Mucosa of rectum (tissue), 2 donors: ENCODE results near the gene VAPA.

Experiments used
- H3K27ac ChIP-seq, 2 donors: one replicate each; pipeline ENCODE4 v1.7.0; 2013; ENCODE audit warnings: inconsistent platforms in 2 of 2, low read depth in 2 of 2, low read length in 2 of 2
- H3K27me3 ChIP-seq, 2 donors: one replicate each; pipeline ENCODE4 v1.7.0; 2013; ENCODE audit warnings: low read length in 2 of 2; ENCODE audit not compliant: control insufficient read depth in 2 of 2, insufficient read depth in 2 of 2
- H3K36me3 ChIP-seq, 2 donors: one replicate each; pipeline ENCODE4 v1.7.0; 2013; ENCODE audit warnings: low read length in 2 of 2; ENCODE audit not compliant: control insufficient read depth in 2 of 2, insufficient read depth in 2 of 2
- H3K4me1 ChIP-seq, 2 donors: one replicate each; pipeline ENCODE4 v1.7.0; 2013; ENCODE audit warnings: low read length in 2 of 2, mild to moderate bottlenecking in 1 of 2; ENCODE audit not compliant: control insufficient read depth in 2 of 2, insufficient read depth in 2 of 2
- H3K4me3 ChIP-seq, 2 donors: one replicate each; pipeline ENCODE4 v1.7.0; 2013; ENCODE audit warnings: low read length in 2 of 2
- H3K9ac ChIP-seq, 2 donors: one replicate each; pipeline ENCODE4 v1.7.0; 2013; ENCODE audit warnings: low read length in 2 of 2, low read depth in 1 of 2, mild to moderate bottlenecking in 1 of 2
- H3K9me3 ChIP-seq, 2 donors: one replicate each; pipeline ENCODE4 v1.7.0; 2013; ENCODE audit warnings: low read length in 2 of 2; ENCODE audit not compliant: control insufficient read depth in 2 of 2
- donor health status: healthy.
- donor health status: Normal muscosa, but diverticular disease.

Gene VAPA

GRCh38 chr18:9931146-9931545, 17.3 kb downstream of the VAPA start:
- Histone ChIP-seq H3K4me3 (no peak overlapping the region), H3K9me3 (no peaks in the 10 kb centered on the region), H3K36me3 (peaks cover 10 to 12% of the 10 kb centered on the region in 2 donors), H3K27ac (no peak overlapping the region), H3K9ac (no peak overlapping the region), H3K27me3 (no peaks in the 10 kb centered on the region), H3K4me1 (peaks cover 5 to 6% of the 10 kb centered on the region in 2 donors)

DNA sequence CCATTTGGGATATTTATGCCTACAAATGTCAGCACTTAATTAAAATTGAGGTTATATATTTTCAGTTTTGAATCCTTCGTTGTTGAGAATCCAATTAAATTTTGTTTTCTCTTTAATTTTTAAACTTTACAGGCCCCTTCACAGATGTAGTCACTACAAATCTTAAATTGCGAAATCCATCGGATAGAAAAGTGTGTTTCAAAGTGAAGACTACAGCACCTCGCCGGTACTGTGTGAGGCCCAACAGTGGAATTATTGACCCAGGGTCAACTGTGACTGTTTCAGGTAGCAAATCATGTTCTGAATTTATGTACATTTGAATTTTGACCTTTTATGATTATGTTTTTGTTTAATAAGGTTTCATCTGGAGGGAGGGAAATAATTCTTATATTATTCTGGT, 17.9 kb downstream of the VAPA start:
- Histone ChIP-seq H3K9me3 (no peaks in the 10 kb centered on the region), H3K36me3 (peaks cover 14 to 15% of the 10 kb centered on the region in 2 donors), H3K4me1 (peaks cover under 1 to 2% of the 10 kb centered on the region in 2 donors), H3K27ac (no peak overlapping the region), H3K4me3 (no peak overlapping the region), H3K27me3 (no peaks in the 10 kb centered on the region), H3K9ac (no peak overlapping the region)

- no peak overlapping the region for H3K9ac ChIP-seq
- H3K27me3 ChIP-seq: no peaks in the 10 kb centered on the region
- no peaks in the 10 kb centered on the region for H3K4me1 ChIP-seq
- no peaks in the 10 kb centered on the region for H3K9me3 ChIP-seq
- H3K36me3 ChIP-seq: peaks cover 29% of the 10 kb centered on the region in 2 donors
- H3K27ac ChIP-seq: no peak overlapping the region
- H3K4me3 ChIP-seq: no peak overlapping the region
These were observed 20.0 kb downstream of the VAPA start for GRCh38 chr18:9933865-9934264.

DNA sequence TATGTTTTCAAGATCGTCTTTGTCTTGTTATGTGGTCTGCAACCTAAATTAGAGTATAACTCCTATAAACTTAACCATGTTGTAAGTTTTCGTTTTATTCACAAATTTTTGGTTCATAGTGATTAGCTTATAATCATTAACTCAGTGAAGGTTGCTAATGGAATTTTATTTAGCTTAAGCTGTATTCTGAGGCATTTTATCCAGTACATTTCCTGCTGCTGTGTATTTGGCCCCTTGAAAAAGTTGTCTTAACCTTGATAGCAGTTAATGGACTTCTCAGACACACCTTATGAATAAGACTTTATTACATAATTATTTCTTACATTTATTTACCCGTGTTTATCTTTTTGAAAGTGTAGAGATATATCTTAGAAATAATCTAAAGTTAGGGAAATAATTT, 20.5 kb downstream of the VAPA start:
- no peak overlapping the region for H3K4me3 ChIP-seq
- H3K27ac ChIP-seq: no peak overlapping the region
- H3K27me3 ChIP-seq: no peaks in the 10 kb centered on the region
- peaks cover 29% of the 10 kb centered on the region in 2 donors for H3K36me3 ChIP-seq
- no peaks in the 10 kb centered on the region for H3K4me1 ChIP-seq
- H3K9ac ChIP-seq: no peak overlapping the region
- H3K9me3 ChIP-seq: no peaks in the 10 kb centered on the region

- Histone ChIP-seq H3K4me3 (no peak overlapping the region), H3K9ac (no peak overlapping the region), H3K27ac (no peak overlapping the region), H3K36me3 (peaks cover 36 to 40% of the 10 kb centered on the region in 2 donors), H3K4me1 (no peaks in the 10 kb centered on the region), H3K9me3 (no peaks in the 10 kb centered on the region), H3K27me3 (no peaks in the 10 kb centered on the region)
These were observed 27.3 kb downstream of the VAPA start for GRCh38 chr18:9941103-9941502.

DNA sequence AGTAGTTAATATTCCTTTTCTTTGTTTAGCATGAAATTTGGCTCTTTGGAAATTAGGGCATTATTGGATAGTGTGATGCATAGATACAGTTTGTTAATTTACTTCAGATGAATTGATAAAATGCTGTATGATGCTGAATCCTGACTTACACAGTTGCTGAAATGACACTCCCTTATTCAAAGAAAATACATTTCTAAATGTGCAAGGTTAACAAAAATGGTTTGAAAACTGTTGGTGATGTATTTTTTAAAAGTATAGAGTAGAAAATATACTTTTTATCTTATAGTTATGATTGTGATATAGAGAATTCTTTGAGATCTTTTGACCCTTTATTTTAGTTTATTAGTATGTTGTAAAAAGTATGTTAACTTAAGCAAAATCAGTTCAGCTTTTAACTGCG, 27.8 kb downstream of the VAPA start:
- Histone ChIP-seq H3K27me3 (no peaks in the 10 kb centered on the region), H3K4me1 (no peaks in the 10 kb centered on the region), H3K4me3 (no peak overlapping the region), H3K9ac (no peak overlapping the region), H3K36me3 (peaks cover 34 to 38% of the 10 kb centered on the region in 2 donors), H3K27ac (no peak overlapping the region), H3K9me3 (no peaks in the 10 kb centered on the region)

GRCh38 chr18:9943311-9943710, 29.5 kb downstream of the VAPA start:
- Histone ChIP-seq H3K4me1 (no peaks in the 10 kb centered on the region), H3K9me3 (no peaks in the 10 kb centered on the region), H3K9ac (no peak overlapping the region), H3K36me3 (peaks cover 36 to 37% of the 10 kb centered on the region in 2 donors), H3K4me3 (no peak overlapping the region), H3K27me3 (no peaks in the 10 kb centered on the region), H3K27ac (no peak overlapping the region)

DNA sequence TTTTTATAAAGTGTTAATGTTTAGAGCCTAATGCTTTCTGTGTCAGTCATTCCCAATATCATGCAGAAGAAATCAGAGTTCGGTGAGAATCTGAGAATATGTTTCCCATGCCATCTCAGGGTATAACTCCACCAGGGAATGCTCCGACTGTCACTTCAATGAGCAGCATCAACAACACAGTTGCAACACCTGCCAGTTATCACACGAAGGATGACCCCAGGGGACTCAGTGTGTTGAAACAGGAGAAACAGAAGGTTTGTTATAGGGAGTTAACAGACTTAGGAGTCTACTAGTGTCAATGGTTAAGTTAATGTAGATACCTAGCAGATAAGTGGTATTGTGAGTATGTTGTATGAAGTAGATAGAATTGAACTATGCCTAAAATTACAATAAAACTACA, 31.0 kb downstream of the VAPA start:
- H3K4me1 ChIP-seq: no peaks in the 10 kb centered on the region
- H3K27me3 ChIP-seq: no peaks in the 10 kb centered on the region
- no peak overlapping the region for H3K27ac ChIP-seq
- H3K4me3 ChIP-seq: no peak overlapping the region
- peaks cover 27 to 34% of the 10 kb centered on the region in 2 donors for H3K36me3 ChIP-seq
- no peak overlapping the region for H3K9ac ChIP-seq
- no peaks in the 10 kb centered on the region for H3K9me3 ChIP-seq

- Histone ChIP-seq H3K9ac (no peak overlapping the region), H3K4me1 (no peaks in the 10 kb centered on the region), H3K4me3 (no peak overlapping the region), H3K27ac (no peak overlapping the region), H3K36me3 (peaks cover 30 to 43% of the 10 kb centered on the region in 2 donors), H3K27me3 (no peaks in the 10 kb centered on the region), H3K9me3 (no peaks in the 10 kb centered on the region)
These were observed 33.0 kb downstream of the VAPA start for GRCh38 chr18:9946831-9947230.

- Histone ChIP-seq H3K27ac (no peak overlapping the region), H3K9ac (no peak overlapping the region), H3K36me3 (peaks cover 33 to 45% of the 10 kb centered on the region in 2 donors), H3K27me3 (no peaks in the 10 kb centered on the region), H3K4me3 (no peak overlapping the region), H3K4me1 (no peaks in the 10 kb centered on the region), H3K9me3 (no peaks in the 10 kb centered on the region)
These were observed 33.4 kb downstream of the VAPA start for GRCh38 chr18:9947248-9947647.

GRCh38 chr18:9949315-9949714, 35.5 kb downstream of the VAPA start:
- Histone ChIP-seq H3K9me3 (no peaks in the 10 kb centered on the region), H3K4me1 (no peaks in the 10 kb centered on the region), H3K36me3 (peaks cover 45 to 58% of the 10 kb centered on the region in 2 donors), H3K27me3 (no peaks in the 10 kb centered on the region), H3K9ac (no peak overlapping the region), H3K4me3 (no peak overlapping the region), H3K27ac (no peak overlapping the region)
